GM18502 (cell line): ENCODE data around the gene ZNF653.
"Not testable (repeated sequence)": the region's sequence is repeated elsewhere in the genome, so short reads cannot be mapped to it uniquely, and the experiment has no call there.

Experiments
- ATAC-seq: cut with Tn5 transposase; IDR thresholded peaks from one replicate; pipeline ENCODE4 v1.9.1; 2021; ENCODE audit warnings: mild to moderate bottlenecking; ENCODE audit not compliant: unreplicated experiment, poor library complexity

The ZNF653 gene

DNA sequence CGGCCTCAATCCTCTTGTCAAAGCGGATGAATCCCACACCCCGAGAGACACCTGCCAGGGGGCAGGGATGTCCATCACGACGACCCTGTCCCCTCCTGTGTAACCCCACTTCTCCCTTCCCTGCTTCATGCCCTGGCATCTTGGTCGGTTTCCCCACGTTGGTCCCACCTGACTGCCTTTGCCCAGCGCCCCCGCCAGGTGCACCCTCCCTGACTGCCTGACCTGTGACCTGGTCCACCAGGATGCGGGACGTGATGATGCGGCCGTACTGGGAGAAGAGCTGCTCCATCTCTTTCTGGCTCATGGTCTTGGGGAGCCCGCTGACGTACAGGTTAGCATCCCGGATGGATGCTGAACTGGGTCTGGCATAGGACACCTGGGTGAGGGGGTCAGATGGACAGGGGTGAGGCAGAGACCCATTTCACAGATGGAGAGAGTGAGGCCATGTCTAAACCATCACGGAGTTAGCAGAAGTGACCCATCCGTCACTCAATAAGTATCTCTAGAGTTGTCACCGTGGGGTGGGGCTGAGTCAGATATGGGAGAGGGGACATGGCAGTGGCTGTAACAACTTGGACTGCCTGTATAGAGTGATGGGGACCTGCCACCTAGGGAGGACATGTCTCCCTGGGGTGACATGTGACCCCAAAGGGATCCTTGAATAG lies 47.3 kb downstream of the ZNF653 start:
- ATAC-seq = no peak

DNA sequence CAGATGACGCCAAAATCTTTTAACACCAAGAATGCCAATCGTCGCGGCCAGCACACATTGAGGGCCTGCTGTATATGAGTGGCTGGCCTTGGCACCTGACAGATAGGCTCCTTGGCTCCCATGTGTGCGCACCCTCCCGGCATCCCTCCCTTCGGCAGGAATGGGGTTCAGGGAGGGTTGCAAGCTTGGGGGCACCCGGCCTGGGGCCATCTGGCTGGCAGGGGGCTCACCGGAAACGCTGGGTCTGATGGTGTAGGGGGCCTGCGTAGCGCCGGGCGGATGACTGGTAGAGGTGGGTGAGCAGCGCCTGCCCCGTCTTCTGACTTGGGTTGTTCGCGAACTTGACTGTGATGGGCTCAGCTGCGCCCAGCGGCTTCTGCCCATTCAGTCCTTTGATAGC lies 47.8 kb downstream of the ZNF653 start:
- no peak for ATAC-seq

DNA sequence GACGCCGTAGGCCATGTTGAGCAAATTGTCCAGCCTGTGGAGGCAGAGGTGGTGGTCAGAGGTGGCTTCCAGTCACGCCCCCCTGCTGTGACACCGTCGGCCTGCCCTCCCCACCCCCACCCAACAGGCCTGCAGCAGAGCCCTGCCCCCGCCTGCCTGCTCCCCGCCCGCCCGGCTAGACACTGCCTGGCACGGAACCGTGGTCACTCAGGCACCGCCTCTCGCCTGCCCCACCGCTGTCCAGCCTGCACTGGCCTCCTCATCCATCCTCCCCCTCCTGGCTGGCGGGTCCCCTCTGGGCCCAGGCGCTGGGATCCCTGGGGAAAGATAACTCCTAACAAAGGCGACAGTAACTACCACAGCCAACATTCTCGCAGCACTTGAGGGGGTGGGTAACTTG lies 48.5 kb downstream of the ZNF653 start:
- ATAC-seq = no peak

DNA sequence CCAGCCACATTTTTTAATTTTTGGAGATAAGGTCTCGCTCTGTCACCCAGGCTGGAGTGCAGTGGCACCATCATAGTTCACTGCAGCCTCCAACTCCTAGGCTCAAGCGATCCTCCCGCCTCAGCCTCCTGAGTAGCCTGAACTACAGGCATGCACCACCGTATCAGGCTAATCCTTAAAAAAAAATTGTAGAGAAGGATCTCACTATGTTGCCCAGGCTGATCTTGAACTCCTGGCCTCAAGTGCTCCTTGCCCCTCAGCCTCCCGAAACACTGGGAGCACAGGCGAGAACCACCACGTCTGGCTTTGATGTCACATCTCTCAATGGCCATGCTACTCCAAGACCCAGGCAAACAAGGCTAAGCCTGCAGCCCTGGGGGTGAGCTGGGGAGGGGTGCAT lies 49.0 kb downstream of the ZNF653 start:
- ATAC-seq = no peak

DNA sequence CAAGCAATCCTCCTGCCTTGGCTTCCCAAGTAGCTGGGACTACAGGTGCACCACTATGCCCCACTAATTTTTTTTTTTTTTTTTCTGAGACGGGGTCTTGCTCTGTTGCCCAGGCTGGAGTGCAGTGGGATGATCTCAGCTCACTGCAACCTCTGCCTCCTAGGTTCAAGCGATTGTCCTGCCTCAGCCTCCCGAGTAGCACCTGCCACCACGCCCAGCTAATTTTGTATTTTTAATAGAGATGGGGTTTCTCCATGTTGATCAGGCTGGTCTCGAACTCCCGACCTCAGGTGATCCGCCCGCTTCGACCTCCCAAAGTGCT lies 50.4 kb downstream of the ZNF653 start:
- not testable (repeated sequence) for ATAC-seq

DNA sequence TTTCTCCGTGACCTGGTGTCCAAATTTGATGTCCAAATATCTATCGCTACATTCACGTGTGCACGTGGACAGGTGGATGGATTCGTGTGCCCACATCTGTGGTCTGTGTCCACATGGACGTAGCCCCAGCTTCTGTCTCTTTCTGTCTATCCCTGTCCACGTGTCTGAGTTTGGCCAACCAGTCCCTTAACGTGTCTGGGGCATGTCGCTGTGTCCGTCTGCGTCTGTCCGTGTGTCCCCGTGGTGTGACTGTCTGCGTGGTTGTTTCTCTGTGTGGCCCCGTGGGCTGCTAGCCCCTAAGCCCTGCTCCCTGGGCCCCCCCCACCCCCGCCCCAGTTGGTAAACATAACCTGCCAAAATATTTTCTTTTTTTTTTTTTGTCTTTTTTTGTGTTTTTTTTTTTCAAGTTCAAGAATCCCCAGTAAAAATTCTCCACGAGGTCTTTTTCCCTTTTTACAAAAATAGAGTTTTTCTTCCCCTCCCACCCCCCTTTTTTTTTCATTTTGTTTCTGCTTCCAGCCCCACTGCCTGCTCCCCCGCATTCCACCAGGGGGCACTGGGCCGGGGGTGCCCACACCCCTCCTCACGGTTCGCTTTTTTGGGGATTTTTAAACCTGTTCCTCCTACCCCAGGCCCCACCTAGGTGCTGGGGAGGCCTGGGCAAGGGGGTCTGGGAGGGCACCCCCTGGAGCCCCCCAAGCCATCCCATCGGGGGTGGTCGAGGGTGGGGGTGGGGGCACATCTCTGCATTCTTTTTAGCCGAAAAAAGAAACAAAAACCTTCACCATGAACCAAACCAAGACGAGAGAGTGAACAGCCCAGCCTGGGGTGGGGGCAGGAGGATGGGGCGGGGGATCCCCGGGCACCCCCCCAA lies 51.9 kb downstream of the ZNF653 start:
- no peak for ATAC-seq

DNA sequence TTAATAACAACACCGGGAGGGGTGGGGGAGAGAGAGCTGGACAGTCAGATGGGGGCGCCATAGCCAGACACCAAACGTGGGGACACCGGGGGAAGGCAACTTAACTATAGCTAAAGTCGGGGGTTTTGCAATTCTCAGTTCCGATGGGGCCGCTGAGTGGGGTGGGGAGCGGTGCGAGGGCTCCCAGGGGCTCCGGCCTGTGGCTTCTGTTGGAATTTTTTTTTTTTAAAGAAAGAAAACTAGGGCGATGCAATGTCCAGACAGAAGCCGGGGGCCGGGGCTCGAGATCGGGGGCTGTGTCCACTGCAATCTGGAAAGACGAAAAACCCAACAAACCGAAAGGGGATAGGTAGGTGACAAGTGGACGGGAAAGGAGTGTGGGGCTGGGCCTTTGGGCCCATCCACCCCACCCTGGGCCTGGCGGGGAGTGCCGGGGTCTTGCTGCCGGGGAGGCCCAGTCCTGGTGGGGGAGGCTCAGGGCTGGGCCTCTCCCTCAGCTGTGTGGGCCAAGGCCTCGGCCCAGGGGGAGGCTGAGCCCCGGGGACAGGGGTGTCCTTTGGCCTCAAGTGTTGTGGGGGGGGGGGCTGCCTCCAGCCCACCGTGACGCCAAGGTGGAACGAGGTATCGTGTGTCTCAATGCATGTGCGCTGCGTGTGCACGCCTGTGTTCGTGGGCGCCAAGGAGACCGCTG lies 52.9 kb downstream of the ZNF653 start:
- no peak for ATAC-seq

DNA sequence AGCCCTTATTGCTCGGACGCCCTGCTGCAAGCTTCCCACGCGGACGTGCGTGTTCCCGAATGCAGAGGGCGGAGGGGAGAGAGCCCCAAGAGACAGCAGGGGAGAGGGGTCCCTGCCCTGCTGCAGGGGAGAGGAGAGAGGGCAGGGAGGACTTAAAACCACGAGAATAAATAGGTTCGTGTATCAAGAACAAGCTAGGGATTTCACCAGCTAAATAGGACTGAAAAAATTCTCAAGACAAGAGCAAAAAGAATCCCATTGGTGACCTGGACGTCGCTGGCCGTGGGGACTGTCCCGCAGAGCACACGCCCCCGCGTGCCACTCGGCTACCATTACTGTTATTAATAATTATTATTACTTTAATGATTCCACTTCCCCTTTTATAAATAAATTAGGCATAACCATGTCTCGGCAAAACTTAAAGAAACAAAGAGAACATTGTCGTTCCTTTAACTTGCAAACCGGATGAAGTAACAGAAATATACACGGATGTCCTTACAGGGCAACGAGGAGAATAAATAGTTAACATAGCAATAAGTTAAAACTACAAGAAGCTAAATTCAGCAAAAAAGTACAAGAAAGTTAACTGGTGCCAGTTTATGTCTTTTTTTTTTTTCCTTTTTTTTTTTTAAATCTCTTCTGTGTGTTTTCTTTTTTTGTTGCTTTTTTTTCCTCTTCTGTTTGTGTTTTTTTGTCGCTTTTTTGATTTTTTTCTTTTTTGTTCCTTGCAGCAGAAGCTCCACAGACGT lies 53.6 kb downstream of the ZNF653 start:
- no peak for ATAC-seq

DNA sequence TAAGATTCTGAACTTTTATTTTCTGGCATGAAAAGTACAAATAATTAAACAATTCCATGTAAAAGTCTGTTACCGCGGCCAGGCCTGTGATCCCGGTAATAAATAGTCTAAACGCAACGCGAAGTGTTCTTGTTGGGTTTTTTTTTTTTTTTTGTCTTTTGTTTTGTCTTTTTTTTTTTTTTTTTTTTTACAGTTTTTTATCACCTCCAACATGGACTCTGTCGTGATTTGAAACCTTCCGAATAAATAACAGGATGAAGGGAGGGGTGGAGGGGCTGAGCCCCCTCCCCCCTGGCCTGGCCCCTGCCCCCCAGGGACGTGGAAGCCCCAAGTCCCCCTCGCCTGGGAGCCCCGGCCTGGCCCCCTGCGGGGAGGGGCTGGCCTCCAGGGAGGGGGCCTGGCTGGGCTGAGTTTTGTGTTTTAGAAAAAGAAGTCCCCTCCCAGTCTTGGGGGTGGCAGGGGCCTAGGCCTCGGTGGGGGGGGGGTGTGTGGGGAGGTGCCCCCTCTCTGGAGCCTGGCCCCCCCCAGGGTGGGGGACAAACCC lies 54.2 kb downstream of the ZNF653 start:
- no peak for ATAC-seq

DNA sequence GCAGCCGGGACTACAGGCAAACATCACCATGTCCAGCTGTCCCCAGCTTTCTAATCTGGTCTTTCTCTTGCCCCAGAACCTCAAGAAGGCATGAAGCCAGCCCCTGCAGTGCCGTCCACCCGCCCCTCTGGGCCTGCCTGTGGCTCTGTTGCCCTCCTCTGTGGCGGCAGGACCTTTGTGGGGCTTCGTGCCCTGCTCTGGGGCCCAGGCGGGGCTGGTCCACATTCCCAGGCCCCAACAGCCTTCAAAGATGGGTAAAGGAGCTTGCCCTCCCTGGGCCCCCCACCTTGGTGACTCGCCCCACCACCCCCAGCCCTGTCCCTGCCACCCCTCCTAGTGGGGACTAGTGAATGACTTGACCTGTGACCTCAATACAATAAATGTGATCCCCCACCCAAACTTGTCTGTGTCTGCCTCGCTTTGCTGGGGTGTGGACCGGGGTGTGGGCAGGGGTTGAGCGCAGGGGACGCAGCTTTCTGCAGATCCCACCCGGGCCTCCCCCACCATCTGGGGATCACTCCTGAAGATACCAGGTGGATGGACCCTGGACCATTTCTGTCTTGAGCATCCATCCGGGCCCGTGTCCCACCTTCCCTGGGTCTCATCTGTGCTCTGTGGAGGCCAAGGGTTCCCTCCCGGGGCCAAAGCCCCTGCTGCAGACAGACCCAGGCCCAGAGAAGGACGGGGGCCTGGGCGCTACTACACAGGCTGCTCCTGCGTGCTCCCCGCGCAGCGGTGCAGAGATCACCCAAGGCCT lies 54.9 kb downstream of the ZNF653 start:
- ATAC-seq = no peak

DNA sequence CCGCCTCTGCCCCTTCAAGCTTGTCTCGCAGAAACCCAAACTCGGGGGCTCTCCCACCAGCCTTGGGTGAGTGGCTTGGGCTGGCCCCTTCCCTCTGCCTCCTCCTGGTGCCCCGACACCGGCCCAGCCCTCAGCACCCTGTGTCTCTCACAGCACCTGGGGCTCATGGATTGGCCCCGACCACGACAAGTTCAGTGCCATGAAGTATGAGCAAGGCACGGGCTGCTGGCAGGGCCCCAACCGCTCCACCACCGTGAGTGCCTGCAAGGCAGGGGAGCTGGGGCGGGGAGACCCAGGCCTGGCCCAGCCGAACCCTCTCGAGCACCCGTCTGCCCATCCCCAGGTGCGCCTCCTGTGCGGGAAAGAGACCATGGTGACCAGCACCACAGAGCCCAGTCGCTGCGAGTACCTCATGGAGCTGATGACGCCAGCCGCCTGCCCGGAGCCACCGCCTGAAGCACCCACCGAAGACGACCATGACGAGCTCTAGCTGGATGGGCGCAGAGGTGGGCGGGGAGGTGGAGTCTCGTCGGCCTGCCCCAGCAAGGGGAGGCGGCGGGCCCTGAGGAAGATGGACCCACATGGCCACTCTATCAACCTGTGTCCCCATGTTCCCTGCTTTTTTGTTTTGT lies 56.6 kb downstream of the ZNF653 start:
- no peak for ATAC-seq

DNA sequence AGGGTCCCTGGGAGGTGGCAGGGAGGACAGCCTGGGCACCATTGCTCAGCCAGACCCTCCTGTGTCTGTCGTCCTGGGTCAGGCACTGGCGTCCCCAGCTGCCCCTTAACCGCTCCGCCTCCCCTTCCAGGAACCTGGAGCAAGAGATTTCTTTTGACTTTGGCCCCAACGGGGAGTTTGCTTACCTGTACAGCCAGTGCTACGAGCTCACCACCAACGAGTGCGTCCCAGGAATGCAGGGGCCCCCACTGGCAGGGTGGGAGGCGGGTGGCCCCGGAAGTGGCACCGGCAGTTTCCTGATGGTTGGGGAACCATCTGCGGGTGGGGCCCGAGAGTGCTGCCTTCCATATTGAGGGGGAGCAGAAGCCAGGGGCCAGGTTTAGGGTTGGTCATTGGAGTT lies 57.2 kb downstream of the ZNF653 start:
- no peak for ATAC-seq

DNA sequence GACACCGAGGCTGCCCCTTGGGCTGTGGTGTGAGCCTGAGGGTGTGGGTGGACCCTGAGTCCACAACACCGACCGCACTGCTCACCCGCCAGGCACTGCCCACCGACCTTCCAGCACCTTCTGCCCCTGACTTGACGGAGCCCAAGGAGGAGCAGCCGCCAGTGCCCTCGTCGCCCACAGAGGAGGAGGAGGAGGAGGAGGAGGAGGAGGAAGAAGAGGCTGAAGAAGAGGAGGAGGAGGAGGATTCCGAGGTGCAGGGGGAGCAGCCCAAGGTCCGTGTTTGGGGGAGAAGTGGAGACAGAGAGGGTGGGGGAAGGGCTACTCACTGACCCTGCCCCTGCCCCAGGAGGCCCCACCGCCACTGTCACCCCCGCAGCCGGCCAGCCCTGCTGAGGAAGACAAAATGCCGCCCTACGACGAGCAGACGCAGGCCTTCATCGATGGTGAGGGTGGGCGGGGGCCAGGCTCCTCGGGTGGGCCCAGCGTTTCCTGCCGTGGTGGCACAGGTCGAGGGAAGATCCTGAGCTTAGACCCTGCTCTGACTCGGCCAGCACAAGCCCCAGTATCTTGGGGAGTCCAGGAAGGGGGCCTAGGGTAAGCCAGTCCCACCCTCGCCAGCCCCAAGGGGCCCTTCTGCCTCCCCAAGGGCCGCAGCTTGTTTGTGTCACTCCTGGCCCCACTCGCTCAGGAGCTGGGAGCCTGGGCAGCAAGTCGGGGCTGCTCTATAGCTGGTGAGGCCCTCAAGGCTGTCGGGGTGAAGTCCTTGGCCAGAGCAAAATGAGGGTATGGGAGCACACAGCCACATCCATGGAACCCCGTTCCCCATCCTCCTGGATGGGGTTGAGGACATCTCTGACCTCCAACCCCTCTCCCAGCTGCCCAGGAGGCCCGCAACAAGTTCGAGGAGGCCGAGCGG lies 58.0 kb downstream of the ZNF653 start:
- no peak for ATAC-seq

DNA sequence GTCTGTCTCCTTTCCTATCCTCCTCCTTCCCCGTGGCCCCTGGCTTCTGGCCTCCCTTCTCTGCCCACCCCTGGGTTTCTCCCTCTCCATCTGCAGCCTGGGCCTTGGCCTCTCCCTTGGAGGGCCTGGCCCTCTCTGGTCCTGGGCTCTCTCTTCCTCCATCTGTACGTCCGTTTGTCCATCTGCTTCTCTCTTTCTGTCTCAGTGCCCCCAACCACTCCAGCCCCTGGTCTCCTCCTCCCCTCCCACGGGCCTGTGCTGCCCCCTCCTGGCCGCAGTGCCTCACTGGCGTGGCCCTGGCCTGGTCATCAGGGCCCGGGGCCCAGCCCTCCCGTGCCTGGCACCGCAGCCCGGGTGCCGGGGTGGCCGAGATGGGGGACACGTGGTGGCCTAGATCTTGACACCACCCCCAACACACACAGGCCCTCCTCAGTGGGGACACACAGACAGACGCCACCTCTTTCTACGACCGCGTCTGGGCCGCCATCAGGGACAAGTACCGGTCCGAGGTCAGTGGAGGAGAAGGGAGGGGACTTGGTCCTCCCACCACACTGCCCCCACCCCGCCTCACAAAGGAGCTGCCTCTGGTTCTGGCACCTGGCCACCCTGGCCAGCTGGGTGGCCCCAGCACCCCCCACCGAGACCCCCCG lies 58.9 kb downstream of the ZNF653 start:
- ATAC-seq = no peak

DNA sequence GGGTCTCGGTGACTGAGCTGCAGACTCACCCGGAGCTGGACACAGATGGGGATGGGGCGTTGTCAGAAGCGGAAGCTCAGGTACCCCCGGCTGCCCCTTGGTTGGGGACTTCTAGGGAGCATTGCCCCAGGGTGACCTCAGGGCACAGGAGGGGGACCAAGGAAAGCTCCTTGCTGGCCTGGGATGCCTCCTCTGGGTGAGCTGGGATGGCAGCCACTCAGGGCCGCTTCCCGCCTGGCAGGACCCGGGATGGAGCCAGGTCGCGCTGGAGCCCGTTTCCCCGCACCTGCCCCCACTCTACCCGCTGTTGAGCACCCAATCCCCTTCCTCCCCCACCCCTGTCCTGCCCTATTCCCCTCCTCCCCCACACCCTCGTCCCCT lies 59.4 kb downstream of the ZNF653 start:
- ATAC-seq = no peak

DNA sequence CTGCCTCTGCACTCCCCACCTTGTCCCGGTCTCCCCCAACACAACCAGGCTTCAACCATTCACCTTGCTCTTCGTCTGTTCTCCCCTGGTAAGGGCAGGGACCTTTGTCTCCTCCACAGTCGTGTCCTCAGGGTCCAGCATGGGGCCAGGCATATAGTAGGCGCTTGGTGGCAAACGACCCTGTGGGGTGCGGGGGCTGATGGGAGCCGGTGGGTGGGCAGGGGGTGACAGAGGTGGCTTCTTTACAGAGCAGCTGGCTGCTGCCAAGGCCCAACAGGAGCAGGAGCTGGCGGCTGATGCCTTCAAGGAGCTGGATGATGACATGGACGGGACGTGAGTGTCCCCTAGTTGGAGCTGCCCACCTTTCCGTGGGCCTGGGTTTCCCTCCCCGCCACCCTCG lies 60.5 kb downstream of the ZNF653 start:
- ATAC-seq = no peak

DNA sequence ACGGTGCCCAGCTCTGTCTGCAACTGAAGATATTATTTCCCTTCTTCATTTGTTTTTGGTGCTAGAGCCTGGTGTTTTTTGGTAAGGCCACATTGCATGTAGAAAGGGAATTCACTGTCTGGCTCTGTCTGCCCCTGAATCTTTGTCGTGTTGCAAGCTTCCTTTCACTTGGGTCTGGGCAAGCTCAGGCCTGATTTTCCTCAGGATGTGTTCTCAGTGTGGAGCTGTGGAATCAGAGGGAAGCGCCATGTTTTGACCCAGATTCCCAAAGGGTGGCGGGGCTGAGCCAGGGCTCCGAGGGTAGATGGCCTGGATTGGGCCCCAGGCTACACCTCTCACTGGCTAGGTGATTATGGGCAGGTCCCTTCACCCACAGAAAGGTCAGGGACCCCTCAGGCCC lies 61.6 kb downstream of the ZNF653 start:
- no peak for ATAC-seq

DNA sequence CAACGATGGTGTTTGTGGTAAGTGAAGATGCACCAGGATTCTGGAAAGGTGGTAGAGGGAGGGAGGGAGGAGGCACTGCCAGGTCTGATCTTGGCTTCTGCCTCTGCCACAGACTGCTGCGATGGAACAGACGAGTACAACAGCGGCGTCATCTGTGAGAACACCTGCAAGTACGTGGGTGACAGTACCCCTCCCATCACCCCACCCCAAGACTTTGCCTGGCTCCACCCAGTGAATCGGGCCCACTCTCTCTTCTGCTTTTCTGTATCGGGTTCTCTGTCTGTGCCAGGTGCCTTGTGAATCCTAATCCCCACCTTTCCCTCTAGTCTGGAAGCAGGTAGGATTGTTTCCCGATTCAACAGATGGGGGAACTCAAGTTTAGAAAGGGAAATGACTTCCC lies 67.7 kb downstream of the ZNF653 start:
- ATAC-seq = no peak
